Stimulated activated memory B cell treated with anti-CD40 and anti-IgM and Interleukin-4, amounts not matched to agents 10 μg/mL and 1 μg/mL and 100 μg/mL, for 72 hours (primary cell): Measurements from ENCODE around the gene SPEN.

Source experiments
- ATAC-seq: fragments of 150-1000 bp; cut with Tn5 transposase; 2 replicates; pipeline ENCODE4 v1.10.0; 2021
- H3K27ac Mint-ChIP-seq: one replicate; pipeline ENCODE4 v1.8.0; 2022; ENCODE audit warnings: mild to moderate bottlenecking, mixed read lengths
- H3K27me3 Mint-ChIP-seq: one replicate; pipeline ENCODE4 v1.8.0; 2022; ENCODE audit warnings: mixed read lengths
- H3K36me3 Mint-ChIP-seq: one replicate; pipeline ENCODE4 v1.8.0; 2022; ENCODE audit warnings: mixed read lengths
- H3K4me1 Mint-ChIP-seq: one replicate; pipeline ENCODE4 v1.8.0; 2022; ENCODE audit warnings: mixed read lengths
- H3K4me3 Mint-ChIP-seq: one replicate; pipeline ENCODE4 v1.8.0; 2022; ENCODE audit warnings: mild to moderate bottlenecking, moderate library complexity, mixed read lengths
- H3K9me3 Mint-ChIP-seq: one replicate; pipeline ENCODE4 v1.8.0; 2022; ENCODE audit warnings: mixed read lengths

Gene SPEN

GRCh38 chr1:15948595-15949452, 101.3 kb downstream of the SPEN start:
- Mint-ChIP-seq H3K9me3 (no peaks in the 10 kb centered on the region), H3K4me1 (peaks cover 77% of the 10 kb centered on the region), H3K27ac (peak overlapping the region; percentile 95), H3K27me3 (no peaks in the 10 kb centered on the region), H3K36me3 (peaks cover 32% of the 10 kb centered on the region), H3K4me3 (peak overlapping the region; percentile 69)
- peak; percentile 7 for ATAC-seq

- no peaks in the 10 kb centered on the region for H3K9me3 Mint-ChIP-seq
- ATAC-seq = peak; percentile 93
- peak overlapping the region; percentile 69 for H3K4me3 Mint-ChIP-seq
- peaks cover 83% of the 10 kb centered on the region for H3K4me1 Mint-ChIP-seq
- H3K27ac Mint-ChIP-seq = peak overlapping the region; percentile 95
- H3K27me3 Mint-ChIP-seq = no peaks in the 10 kb centered on the region
- H3K36me3 Mint-ChIP-seq = peaks cover 32% of the 10 kb centered on the region
Observed at GRCh38 chr1:15949453-15950245, 102.1 kb downstream of the SPEN start.

GRCh38 chr1:15950302-15950701, 102.8 kb downstream of the SPEN start:
- Mint-ChIP-seq H3K27ac (peak overlapping the region; percentile 95), H3K36me3 (peaks cover 37% of the 10 kb centered on the region), H3K9me3 (no peaks in the 10 kb centered on the region), H3K4me1 (peaks cover 83% of the 10 kb centered on the region), H3K27me3 (no peaks in the 10 kb centered on the region), H3K4me3 (peak overlapping the region; percentile 69)
- peak; percentile 25 for ATAC-seq

- no peaks in the 10 kb centered on the region for H3K9me3 Mint-ChIP-seq
- peak overlapping the region; percentile 69 for H3K4me3 Mint-ChIP-seq
- H3K27me3 Mint-ChIP-seq = no peaks in the 10 kb centered on the region
- H3K4me1 Mint-ChIP-seq = peaks cover 86% of the 10 kb centered on the region
- H3K36me3 Mint-ChIP-seq = peaks cover 39% of the 10 kb centered on the region
- peak overlapping the region; percentile 95 for H3K27ac Mint-ChIP-seq
- ATAC-seq = peak; percentile 28
Observed at GRCh38 chr1:15950763-15951295, 103.3 kb downstream of the SPEN start.

GRCh38 chr1:15951341-15952153, 104.0 kb downstream of the SPEN start:
- no peaks in the 10 kb centered on the region for H3K27me3 Mint-ChIP-seq
- H3K9me3 Mint-ChIP-seq = no peaks in the 10 kb centered on the region
- ATAC-seq = no peak
- peaks cover 40% of the 10 kb centered on the region for H3K36me3 Mint-ChIP-seq
- peak overlapping the region; percentile 21 for H3K4me3 Mint-ChIP-seq
- H3K27ac Mint-ChIP-seq = peak overlapping the region; percentile 95
- H3K4me1 Mint-ChIP-seq = peaks cover 87% of the 10 kb centered on the region

- peaks cover 41% of the 10 kb centered on the region for H3K36me3 Mint-ChIP-seq
- H3K4me1 Mint-ChIP-seq = peaks cover 87% of the 10 kb centered on the region
- H3K9me3 Mint-ChIP-seq = no peaks in the 10 kb centered on the region
- ATAC-seq = no peak
- peak overlapping the region; percentile 18 for H3K4me3 Mint-ChIP-seq
- H3K27ac Mint-ChIP-seq = peak overlapping the region; percentile 95
- no peaks in the 10 kb centered on the region for H3K27me3 Mint-ChIP-seq
Observed at GRCh38 chr1:15952317-15953258, 105.1 kb downstream of the SPEN start.

GRCh38 chr1:15953294-15953771, 105.8 kb downstream of the SPEN start:
- peaks cover 87% of the 10 kb centered on the region for H3K4me1 Mint-ChIP-seq
- H3K9me3 Mint-ChIP-seq = no peaks in the 10 kb centered on the region
- peak overlapping the region; percentile 95 for H3K27ac Mint-ChIP-seq
- H3K27me3 Mint-ChIP-seq = no peaks in the 10 kb centered on the region
- H3K4me3 Mint-ChIP-seq = no peak overlapping the region
- peaks cover 42% of the 10 kb centered on the region for H3K36me3 Mint-ChIP-seq
- no peak for ATAC-seq

- H3K27me3 Mint-ChIP-seq = no peaks in the 10 kb centered on the region
- peaks cover 87% of the 10 kb centered on the region for H3K4me1 Mint-ChIP-seq
- H3K27ac Mint-ChIP-seq = peak overlapping the region; percentile 95
- H3K4me3 Mint-ChIP-seq = no peak overlapping the region
- ATAC-seq = no peak
- H3K36me3 Mint-ChIP-seq = peaks cover 47% of the 10 kb centered on the region
- H3K9me3 Mint-ChIP-seq = no peaks in the 10 kb centered on the region
Observed at GRCh38 chr1:15953791-15954241, 106.3 kb downstream of the SPEN start.

- Mint-ChIP-seq H3K9me3 (no peaks in the 10 kb centered on the region), H3K4me1 (peaks cover 87% of the 10 kb centered on the region), H3K4me3 (no peak overlapping the region), H3K27me3 (no peaks in the 10 kb centered on the region), H3K27ac (peak overlapping the region; percentile 95), H3K36me3 (peaks cover 47% of the 10 kb centered on the region)
- no peak for ATAC-seq
Observed at GRCh38 chr1:15954316-15954715, 106.8 kb downstream of the SPEN start.

- Mint-ChIP-seq H3K4me3 (no peak overlapping the region), H3K9me3 (no peaks in the 10 kb centered on the region), H3K27me3 (no peaks in the 10 kb centered on the region), H3K27ac (peak overlapping the region; percentile 95), H3K4me1 (peaks cover 87% of the 10 kb centered on the region), H3K36me3 (peaks cover 47% of the 10 kb centered on the region)
- no peak for ATAC-seq
Observed at GRCh38 chr1:15955552-15955951, 108.0 kb downstream of the SPEN start.

- no peak overlapping the region for H3K4me3 Mint-ChIP-seq
- H3K27ac Mint-ChIP-seq = peak overlapping the region; percentile 95
- peaks cover 87% of the 10 kb centered on the region for H3K4me1 Mint-ChIP-seq
- no peak for ATAC-seq
- no peaks in the 10 kb centered on the region for H3K9me3 Mint-ChIP-seq
- peaks cover 47% of the 10 kb centered on the region for H3K36me3 Mint-ChIP-seq
- no peaks in the 10 kb centered on the region for H3K27me3 Mint-ChIP-seq
Observed at GRCh38 chr1:15956150-15956549, 108.6 kb downstream of the SPEN start.

GRCh38 chr1:15957221-15958095, 110.0 kb downstream of the SPEN start:
- Mint-ChIP-seq H3K4me1 (peaks cover 82% of the 10 kb centered on the region), H3K27me3 (no peaks in the 10 kb centered on the region), H3K27ac (peak overlapping the region; percentile 95), H3K36me3 (peaks cover 45% of the 10 kb centered on the region), H3K9me3 (no peaks in the 10 kb centered on the region), H3K4me3 (no peak overlapping the region)
- no peak for ATAC-seq

GRCh38 chr1:15958111-15958510, 110.6 kb downstream of the SPEN start:
- peak overlapping the region; percentile 95 for H3K27ac Mint-ChIP-seq
- H3K27me3 Mint-ChIP-seq = no peaks in the 10 kb centered on the region
- H3K36me3 Mint-ChIP-seq = peaks cover 40% of the 10 kb centered on the region
- no peak for ATAC-seq
- H3K4me3 Mint-ChIP-seq = no peak overlapping the region
- no peaks in the 10 kb centered on the region for H3K9me3 Mint-ChIP-seq
- H3K4me1 Mint-ChIP-seq = peaks cover 79% of the 10 kb centered on the region
